GM18870 (cell line): ENCODE data around the gene ARMH3.

Experiments
- ATAC-seq: cut with Tn5 transposase; IDR thresholded peaks from one replicate; pipeline ENCODE4 v1.9.1; 2021; ENCODE audit warnings: moderate library complexity; ENCODE audit not compliant: unreplicated experiment

Gene ARMH3

DNA sequence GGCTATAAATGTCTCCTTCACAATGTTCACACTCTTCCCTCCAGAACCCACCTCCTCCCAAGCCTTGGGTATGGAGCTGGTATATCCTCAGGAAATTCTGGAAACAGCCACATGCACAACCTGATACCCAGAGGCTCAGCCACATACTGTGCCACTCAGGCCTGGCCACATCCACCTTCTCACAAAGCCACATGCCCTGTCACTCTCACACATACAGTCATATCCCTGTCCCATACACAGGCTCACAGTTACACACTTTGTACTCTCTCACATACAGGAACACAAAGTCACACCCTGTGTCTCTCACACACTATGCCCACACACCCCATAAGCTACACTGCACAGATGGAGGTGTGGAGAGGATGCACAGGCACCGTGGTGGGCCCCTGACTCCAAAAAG is 222.5 kb downstream of the ARMH3 start:
- no peak for ATAC-seq

DNA sequence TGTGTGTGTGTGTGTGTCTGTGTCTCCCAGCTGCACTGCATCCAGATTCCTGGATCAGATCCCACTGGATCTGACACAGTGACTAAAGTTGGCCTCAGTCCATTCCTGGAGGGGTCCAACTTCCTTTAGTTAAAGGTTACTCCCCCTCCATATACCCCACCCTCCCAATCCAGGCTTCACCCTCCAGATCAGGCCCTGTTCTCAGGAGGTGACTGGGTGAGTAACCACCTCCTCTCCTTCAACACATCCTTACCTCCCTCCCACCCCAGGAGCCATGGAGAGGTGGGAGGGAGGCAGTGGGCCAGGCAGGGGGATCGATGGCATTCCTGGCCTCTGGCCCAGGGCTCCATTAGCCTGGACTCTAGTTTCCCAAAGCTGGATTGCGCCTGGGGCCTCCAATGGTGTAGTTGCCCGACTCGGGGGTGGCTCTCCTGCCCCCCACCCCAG is 223.6 kb downstream of the ARMH3 start:
- no peak for ATAC-seq

DNA sequence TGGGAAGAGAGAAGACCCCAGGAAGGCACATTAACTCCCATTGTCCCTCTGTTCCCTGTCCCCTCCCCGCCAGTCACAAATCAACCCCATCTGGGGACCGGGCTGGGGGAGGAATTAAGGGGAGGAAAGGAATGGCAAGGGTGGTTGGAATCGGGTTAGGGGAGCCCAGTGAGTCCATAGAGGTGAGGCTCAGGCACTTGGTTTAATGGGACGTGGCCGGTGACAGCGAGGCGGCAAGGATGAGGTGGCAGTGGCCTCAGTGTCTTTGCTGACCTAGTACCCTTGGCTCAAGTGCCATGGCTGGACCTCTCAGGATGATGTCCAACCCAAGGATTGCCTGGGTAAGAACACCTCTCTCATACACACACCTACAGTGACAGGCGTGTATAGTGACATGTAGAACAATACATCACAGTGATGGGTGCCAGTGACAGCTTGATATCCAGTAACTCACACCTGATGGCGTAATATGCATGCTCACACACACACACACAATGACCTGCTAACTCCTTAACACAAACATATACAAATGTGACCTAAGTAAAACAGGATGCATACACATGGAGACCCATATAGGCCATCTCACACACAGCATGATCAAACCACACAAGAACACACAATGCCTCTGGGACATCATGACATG is 224.7 kb downstream of the ARMH3 start:
- ATAC-seq = no peak

DNA sequence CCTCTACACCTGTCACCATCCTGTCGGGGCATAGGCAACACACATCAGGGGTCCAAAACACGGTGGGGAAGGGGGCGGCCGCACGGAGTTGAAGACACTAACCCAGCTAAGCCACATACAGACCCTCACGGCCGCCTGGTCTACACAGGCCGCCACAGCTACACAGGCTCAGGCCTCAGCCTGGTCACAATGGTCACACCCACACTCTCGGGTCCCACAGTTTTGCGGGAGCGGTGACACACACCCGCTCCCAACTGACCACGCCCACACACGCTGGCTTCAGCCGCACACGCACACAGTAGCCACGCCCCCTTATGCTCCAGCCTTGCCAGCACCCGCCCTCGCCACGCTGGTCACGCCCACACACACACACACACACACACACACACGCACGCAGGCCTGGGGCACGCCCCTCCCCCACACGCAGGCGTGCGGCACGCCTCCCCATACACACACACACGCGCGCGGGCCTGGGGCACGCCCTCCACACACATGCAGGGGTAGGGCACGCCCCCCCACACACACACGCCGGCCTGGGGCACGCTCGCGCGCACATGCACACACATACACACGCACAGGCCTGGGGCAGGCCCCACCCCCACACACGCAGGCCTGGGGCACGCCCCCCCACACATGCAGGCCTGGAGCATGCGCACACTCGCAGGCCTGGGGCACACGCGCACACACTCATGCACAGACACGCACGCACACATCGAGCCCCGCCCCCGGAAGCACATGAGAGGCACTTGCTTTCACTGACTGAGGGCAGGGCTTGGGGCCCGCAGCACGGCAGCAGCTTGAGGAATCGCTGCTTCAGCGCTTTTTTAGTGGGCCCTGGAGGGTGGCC is 225.4 kb downstream of the ARMH3 start:
- ATAC-seq = no peak

DNA sequence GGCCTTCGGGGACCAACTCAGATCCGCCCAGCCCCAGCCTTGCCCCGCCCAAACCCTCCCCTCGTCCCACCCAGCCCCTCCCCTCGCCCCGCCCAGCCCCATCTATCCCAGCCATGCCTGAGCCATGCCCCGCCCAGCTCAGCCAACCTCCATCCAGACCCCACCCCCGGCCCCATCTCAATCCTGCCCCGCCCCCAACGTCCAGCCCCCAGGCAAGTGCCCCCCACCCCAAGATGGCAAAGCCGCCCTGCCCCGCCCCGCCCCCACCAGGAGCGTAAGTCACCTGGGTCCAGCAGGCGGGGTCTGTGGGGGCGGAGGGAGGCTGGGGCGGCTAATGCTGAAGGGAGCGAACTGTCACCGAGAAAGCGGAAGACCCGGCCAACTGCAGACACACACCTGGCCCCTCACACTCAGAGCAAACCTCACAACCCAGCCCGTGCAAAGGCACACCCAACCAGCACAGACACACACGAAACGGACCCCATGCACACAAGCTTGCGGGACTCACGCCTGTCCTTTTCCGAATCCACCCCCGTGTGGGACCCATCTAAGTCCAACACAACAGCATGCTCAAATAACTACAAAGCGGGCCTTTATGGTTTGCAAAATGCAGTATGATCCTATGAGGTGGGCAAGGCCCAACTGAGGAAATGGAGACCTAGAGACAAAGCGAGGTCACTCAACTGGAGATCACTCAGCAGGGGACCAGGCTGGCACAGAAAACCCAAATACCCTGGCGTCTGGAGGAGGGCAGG is 226.2 kb downstream of the ARMH3 start:
- no peak for ATAC-seq

DNA sequence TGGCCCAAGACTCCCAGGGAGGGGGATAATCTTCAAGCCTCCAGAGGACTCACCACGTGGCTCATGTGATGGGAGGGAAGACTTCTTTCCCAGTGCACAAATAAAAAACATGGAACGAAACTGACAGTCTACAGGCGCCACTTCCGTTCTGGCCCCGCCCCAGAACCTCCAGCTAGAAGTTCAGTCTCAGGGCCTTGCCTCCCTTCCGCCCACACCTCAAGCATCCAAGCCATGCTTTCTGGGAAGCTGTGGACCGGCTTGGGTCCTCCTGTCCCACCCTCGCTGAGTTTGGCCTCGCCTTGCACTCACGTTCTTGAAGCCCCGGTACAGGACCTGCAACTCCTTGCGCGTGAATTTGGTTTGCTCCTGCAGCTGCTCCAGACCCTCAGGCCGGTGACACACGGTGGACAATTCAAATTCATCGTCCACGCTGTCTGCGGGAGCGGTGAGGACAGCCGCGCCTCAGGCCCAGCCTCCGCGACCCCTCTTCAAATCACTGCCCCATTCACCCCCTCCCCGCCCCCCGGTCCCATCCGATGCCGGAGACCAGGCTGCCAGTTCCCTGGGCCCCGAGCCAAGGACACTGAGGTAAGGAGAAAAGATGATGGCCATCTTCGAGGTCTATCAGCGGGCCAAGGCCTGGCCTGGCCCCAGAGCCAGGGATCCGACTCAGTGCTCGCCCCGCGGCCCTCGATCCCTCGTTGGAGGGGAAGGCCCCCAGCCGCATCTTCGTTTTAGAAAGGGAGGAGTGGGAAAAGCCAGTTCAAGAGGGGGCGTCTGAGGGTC is 227.0 kb downstream of the ARMH3 start:
- no peak for ATAC-seq

DNA sequence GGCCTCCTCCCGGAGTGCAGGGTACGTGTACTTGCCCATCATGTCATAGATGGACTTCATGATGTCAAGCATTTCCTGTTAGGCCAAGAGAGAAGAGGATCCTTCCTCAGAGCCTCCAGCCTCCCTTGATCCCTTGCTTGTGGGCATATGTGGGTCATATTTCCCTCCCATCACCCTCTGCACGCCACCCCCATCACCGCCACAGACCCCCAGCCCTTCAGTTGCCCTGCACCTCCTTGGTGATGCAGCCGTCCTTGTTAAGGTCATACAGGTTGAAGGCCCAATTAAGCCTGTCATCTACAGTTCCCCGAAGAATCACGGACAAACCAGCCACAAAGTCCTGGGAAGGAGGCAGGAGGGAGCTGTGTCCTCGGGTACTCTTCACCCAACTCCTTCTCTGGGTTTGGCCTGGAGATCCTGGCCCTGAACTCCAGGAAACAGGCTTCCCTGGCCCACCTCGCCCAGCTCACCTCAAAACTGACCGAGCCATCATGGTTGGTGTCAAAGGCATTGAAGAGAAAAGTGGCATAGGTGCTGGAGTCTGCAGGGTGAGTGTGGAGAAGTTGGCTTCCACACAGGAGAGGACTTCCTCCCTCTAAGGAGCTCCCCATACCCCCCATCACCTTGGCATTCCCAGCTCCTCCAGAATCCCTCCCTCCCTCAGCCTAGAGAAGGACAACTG is 227.9 kb downstream of the ARMH3 start:
- ATAC-seq = no peak

DNA sequence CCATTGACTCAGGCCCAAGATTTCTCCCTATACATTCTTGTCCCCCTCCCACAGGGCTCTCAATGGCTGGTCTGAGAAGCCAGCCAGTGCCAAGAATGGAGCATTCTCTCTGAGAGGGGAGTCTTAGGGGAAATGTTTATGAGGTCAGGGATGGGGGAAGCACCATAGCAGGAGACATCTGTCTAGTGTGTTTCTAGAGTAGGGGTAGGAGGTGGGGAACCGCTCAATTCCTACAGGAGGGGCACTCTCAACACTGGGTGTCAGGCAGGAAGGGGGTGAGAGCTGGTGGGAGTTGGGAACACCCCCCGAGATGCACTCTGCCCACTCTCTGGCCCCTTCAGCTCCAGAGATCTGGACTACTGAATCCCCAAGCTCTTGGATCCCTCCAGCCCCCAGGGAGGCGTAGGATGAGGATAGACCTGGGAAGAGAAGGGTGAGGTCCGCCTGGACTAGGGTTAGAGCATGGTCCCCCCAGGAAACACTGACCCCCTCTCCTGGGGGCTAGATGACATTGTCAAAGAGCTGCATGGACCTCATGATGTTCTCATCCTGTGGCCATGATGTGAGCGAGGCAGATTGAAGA is 229.0 kb downstream of the ARMH3 start:
- ATAC-seq = no peak

DNA sequence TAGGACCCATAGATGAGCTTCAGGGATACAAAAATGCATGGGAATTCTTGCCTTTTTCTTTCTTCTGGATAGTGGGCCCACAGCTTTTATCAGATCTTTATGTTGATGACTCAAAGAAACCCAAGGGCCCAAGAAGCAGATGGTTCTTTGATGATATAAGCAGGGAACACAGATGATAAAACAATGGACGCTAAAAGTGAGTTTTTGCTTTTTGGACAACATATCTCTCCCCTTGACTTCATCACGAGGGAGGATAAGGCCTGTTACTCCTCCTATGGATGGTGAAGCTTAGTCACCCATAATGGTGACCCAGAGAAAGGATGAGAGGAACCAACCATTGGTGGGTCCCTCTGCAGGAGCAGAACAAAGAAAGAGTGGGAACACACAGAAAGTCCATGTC is 231.2 kb downstream of the ARMH3 start:
- no peak for ATAC-seq

DNA sequence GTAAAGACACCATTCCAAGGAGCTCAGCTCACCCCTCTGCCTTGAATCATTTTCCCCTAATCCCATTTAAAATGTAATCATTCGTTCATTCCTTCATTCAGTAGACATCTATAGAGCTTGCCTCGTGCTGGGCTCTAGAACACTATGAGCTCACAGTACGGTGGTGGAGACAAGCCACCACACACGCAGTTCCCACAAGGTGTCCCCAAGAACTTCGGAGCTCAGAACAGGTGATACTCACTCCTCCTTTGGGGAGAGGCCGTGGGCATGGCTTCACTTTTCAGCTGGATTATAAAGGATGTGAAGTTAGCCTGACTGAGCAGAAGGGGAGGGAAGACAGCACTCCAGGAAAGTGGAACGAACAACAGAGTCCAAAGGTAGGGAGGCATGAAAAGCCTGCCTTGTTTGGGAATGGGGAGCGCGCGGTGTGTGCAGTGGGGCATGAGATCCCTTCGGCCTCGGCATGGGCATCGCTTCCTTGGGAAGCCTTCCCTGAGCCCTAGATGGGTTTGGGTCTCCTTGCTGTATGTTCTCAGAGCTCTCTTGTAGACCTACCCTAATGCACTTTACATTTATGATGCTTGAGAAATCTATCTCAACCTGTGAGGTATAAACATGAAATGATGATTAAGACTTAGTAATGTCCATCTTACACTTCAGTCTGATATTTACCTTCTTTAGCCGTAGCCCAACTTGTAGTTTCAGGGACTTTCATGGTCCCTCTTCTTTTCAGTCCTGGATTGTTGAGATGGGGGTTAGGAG is 236.9 kb downstream of the ARMH3 start:
- peak; percentile 13 for ATAC-seq

DNA sequence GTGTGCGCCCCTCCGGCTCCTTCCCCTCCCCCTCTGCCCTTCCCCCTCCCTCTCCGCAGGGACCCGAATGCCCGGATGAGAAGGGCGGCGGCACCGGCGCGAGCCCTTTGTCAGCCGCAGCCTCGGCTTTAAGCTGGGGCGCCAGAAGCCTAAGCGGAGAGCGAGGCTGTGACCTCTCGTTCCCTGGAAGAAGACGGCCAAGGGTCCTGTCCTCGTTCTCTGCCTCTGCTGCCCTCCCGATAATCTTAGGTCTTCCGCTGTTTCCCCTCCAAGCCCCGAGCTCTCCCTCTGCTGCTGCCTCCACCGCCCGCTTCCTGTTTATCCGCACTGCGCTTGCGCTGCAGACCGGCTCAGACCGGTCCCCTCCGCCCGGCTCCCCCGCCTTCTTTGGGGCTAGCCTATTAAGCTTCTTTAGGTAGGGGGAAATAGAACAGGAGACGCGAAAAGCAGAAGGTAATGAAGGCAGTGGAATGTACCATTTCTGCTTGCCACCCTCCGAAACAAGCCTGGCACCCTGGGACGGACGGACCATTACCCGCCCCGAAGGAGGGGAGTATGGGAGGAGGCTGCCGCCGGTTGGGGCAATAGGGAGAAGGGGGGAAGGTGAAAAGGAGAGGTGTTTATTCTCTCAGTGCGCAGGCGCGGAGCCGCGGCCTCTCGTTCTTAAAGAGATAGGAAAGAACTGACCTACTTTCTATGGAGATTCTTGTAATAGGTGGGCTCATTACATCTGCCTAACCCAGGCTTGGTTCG is 237.7 kb downstream of the ARMH3 start, which contains the start of gene OGA:
Gene OGA (minus strand): TSS at position 326 of the 753 bp plus-strand sequence. CDS start 422 bp downstream, outside the sequence.
- ATAC-seq = peak; percentile 87

DNA sequence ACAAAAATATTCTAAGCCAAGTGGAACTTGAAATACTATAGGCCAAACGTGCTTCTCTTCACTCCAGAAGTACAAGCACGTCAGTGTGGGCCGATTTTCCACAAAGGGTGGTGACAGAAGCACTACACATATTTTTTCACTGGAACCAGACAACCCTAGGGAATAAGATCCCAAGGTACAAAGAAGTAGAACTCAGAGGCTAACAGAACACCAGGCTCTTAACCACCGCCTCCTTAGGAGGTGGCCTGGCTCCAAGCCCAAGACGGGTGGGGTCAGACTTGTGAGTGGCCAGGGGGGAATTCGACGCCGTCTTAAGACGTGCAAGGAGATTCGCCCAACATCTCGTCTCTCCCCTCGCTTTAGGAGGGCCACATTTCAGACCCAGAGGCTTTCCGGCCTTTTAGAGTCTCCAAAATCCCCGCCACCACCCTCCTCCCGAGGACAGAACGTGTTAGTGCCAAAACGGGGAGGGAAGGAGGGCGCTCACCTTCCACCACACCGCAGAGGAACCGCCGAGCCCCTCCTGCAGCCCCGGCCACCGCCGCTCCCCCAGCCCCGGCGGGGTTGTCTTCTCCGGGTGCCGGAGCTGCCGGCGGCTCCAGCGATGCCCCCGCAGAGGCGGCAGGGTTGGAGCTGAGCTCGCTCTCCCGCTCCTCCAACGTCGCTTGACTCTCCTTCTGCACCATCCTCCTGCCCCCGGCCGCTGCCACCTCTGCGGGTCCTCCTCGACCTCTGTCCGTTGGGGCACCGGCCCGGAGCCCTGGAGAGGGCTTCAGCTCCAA is 238.4 kb downstream of the ARMH3 start:
- no peak for ATAC-seq

DNA sequence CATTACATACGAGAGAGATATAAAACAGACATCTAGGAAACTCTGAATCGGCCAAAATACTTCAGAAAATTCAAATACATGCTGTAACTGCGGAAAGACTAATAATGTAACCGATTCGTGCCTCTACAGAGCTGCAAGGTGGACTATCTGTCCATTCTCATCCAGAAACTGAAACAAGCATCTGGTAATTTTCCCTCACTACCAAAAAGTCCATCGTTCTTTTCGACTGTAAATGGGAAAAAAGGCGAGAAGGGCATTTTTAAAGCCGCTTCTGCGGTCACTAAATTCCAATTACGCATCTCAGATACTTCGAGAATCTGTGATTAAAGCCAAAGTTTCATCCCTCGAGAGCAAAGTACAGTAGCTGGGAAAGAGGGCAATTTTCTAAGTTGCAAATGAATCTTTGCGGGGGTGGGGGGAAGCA is 239.0 kb downstream of the ARMH3 start:
- no peak for ATAC-seq

DNA sequence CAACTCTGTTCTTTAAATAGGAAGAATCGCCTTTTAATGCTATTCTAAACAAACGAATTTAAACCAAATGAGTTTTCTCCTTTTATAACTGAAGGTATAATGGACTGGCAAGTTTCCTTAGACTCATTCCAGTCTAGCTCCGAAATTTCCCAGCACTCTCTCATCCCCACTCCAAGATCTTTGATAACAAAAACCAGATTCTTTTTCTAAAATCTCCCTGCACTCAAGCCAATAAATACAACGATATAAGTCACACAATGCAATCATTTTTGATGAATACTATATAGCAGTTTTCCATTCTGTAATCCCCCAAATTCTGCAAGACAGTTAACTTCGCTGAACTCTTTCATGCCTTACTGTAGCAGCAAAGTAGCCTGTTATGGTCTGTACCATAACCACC is 239.6 kb downstream of the ARMH3 start:
- ATAC-seq = no peak

DNA sequence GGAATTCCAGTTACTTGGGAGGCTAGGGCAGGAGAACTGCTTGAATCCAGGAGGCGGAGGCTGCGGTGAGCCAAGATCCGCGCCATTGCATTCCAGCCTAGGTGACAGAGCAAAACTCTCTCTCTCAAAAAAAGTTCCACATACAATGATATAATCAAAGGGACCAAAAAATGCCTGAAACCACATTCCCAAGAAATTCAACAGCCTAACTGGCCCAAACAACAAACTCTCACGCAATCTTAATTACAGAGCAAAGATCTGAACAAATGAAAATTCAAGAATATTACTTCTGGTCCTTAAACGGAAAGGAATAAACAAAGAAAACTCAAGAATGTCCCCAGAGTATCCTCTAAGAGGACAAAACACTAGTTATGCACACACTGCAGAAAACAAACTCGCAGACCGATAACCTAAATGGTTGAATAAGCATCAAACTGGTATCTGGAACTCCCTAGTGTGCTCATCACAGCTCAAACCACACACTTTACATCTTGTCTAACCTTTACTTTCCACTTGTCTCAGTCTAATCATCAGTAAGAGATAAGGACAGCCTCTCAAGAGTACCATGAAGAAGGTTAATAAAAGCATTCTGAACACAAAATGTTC is 241.4 kb downstream of the ARMH3 start:
- no peak for ATAC-seq

DNA sequence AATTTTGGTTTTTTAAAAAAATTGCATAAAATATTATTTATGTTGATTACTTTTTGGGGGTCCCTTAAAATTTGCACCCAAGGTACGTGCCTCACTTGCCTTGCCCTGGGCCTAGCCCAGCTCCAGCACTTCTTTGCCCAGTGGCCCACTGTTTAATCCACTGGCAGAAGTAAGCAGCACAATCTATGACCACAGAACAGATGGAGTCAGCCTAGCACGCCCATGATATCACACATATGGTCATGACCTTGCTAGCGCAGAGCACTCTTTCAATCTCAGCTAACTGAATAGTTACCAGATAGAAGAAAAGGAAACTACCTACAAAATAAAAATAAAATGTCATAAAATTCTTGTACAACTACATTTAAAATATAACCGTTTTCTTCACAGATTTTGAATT is 243.4 kb downstream of the ARMH3 start:
- no peak for ATAC-seq

DNA sequence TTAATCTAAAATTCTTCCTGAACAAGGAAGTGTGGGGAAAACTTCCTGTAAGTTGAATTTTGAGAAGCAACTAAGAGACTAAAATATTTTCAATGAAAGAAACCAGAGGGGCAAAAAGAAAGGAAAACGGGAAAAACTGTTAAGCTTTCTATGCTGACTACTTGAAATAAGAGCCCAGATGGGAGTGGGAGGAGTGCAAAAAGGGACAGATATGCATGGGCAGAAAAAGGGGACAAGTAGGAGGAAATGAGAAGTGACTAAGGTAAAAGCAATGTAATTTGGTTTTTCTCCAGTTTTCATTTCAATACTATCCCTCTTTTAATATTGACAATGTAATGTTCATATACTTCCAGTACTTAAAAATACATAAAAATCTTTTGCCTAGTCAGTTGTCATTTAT is 248.8 kb downstream of the ARMH3 start:
- ATAC-seq = no peak
